HepG2 (cell line): ENCODE data around the gene ZNF587B.

Source experiments
- NFIB ChIP-seq: sonication (generic); formaldehyde crosslinking; IDR thresholded peaks from 2 replicates; pipeline ENCODE4 v1.9.0; 2021; ENCODE audit warnings: missing genetic modification reagents, mild to moderate bottlenecking, borderline replicate concordance
- POLR2A ChIP-seq, 2 experiments: IDR thresholded peaks; 2 replicates each; pipeline ENCODE4 v1.6.1; 2011; ENCODE audit warnings: low read depth in 2 of 2, low read length in 2 of 2, mild to moderate bottlenecking in 1 of 2, moderate library complexity in 1 of 2; ENCODE audit not compliant: insufficient read depth in 1 of 2
- ZKSCAN1 ChIP-seq: fragments of 150-350 bp; IDR thresholded peaks from 2 replicates; pipeline ENCODE4 v1.6.1; 2014; ENCODE audit warnings: low read length

GRCh38 chr19:57886046-57886445 lies 55.9 kb downstream of the ZNF587B start:
- TF ChIP-seq NFIB (CRISPR knock-in tag) (no peak), ZKSCAN1 (no peak), POLR2A (IDR thresholded peaks at IDR 0.05; ENCODE audit: insufficient read depth in 1 of 2, low read depth in 2 of 2, low read length in 2 of 2) (no peak)
